Glomerular endothelial cell (primary cell): ENCODE results near the gene INSRR. TPM values are rescaled to one million over a fixed set of nuclear protein-coding genes. Genes with fewer than 3 reads are reported as not detected.

Experiments used
- DNase-seq: peaks from one replicate; pipeline ENCODE4 v3.0.0-alpha.2; 2011; ENCODE audit warnings: low read depth, low spot score; ENCODE audit errors: extremely low read depth
- total RNA-seq: library from RNA; depleted of rRNA; stranded (reverse); fragments of >200 nt; gene quantifications from 2 replicates; pipeline ENCODE4 v1.2.3, GENCODE V29; 2015

The INSRR gene
- total RNA-seq, 1 donor from 2014 or later = not detected

DNA sequence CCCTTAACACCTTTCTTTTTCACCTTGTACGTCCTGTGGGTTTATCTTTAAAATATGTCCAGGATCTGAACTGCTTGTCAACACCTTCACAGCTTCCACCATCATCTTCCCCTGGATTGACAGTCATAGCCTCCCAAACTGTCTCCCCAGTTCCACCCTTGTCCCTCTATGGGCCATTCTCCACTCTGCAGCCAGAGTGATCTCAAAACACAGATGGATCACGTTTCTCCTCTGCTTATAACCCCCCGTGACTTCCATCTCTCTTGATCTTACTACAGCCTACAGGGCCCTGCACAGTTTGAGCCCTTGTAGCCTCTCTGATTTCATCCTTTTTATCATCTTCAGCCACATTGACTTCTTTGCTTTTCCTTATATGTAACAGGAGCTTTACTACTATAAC, 4.3 kb downstream of the INSRR start:
- DNase-seq = no peak

DNA sequence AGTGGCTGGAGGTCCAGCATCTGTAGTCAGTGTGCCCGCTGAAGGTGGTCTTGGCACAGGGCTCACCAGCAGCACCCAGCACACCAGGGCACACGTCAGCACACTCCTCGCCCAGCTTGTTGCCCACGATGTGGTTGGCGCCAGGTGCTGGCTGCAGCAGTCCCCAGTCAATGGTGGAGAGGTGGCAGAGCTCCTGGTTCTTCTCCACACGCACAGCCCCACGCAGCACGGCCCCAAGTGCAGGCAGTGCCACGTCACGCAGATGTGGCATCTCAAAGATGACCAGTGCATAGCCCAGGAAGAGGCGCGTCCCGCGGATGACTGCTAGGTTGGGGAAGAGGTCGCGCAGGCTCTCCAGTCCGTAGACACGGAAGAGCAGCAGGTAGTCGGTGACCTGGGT, 5.2 kb downstream of the INSRR start:
- DNase-seq = no peak

DNA sequence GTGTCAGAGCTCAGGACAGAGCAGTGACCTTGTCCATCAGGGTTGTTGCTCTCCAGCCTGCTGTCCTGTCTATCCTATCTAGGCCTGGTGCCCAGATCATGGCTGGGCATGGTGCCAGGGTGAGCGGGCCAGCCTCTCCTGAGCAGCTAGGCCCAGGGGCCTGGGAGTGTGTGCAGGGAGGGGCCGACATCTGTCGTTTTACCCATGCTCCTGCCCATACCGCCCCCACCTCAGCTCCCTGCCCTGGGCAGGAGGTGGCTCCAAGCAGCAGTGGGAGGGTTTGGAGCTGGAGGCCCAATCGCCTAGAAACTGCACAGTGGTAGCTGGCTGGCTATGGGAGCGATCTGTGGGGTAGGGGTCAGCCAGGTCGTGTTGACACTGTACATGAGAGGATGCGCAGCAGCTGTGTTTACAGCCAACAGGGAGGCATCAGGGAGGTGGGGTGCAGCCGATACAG, 6.5 kb downstream of the INSRR start:
- no peak for DNase-seq

DNA sequence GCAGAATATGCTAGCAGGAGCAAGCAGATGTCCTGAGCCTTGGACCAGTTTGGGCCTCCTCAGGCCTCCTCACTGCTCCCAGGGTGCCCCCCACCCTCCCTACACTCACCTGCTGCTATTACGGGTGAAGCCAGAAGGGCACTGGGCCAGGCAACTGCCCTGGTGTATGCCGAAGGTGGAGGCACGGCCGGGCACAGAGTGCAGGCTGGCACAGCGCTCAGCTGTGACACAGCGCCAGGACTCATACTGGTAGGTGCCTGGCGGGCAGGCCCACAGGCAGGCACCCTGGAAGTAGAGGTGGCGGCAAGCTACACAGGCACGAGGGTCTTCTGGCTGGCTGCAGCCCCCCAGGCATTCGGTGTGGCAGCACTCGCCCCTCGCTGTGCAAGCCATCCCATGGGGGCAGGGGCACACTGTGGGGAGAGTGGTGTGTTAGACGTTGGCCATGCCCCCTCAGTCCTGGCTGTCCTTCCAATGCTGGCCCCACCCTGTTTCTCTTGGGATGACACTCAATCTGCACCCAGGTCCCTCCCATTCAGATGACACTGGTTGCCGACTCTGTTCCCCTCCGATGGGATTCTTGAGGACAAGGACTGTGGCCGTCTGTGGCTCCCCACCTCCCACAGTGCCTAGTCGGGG, 7.0 kb downstream of the INSRR start:
- no peak for DNase-seq

DNA sequence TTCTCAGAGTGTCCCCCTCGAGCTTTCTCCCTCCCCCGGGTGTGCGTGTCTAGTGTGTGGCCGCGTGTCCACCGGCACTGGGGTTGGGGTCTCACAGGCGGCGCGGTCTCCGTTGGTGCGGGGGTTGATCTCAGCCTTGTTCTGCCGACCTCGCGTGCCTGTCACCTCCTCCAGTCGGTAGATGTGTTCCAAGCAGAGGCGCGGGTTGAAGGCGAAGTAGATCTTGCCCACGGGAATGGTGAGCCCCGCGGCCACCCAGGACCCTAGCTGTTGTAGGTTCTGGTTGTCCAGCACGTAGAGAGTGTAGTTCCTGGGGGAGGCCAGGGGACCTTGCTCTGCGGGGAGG, 9.8 kb downstream of the INSRR start:
- no peak for DNase-seq

DNA sequence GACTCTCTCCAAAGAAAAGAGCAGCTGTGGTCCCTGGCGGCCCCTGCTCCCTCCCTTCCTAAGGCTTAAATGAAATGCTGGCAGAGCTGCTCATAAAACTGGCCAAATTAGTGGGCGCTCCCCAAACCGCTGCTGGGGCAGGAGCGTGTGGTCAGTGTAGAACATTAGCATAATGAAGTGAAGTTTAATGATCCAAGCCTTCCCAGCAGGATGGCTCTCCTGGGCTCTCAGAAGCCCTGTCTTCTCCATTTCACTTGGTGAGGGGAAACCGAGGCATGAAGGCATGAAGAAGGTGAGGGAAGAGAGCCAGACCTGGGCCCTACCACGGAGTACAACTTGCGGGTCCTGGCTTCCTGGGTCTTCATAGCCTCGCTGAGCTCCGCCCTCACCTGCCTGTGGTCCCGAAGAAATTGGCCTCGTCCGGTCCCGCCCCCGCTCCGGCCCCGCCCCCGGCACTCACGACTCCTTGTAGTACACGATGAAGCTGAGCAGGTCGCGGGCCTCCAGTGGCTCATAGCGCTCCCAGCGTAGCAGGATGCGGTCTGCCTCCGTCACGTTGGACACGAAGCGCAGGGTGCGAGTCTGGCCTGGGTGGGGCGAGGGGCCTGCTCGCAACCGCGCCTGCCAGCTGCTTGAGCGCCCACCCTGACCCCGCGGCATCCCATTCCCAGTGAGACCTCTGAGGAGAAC, 10.3 kb downstream of the INSRR start:
- no peak for DNase-seq

DNA sequence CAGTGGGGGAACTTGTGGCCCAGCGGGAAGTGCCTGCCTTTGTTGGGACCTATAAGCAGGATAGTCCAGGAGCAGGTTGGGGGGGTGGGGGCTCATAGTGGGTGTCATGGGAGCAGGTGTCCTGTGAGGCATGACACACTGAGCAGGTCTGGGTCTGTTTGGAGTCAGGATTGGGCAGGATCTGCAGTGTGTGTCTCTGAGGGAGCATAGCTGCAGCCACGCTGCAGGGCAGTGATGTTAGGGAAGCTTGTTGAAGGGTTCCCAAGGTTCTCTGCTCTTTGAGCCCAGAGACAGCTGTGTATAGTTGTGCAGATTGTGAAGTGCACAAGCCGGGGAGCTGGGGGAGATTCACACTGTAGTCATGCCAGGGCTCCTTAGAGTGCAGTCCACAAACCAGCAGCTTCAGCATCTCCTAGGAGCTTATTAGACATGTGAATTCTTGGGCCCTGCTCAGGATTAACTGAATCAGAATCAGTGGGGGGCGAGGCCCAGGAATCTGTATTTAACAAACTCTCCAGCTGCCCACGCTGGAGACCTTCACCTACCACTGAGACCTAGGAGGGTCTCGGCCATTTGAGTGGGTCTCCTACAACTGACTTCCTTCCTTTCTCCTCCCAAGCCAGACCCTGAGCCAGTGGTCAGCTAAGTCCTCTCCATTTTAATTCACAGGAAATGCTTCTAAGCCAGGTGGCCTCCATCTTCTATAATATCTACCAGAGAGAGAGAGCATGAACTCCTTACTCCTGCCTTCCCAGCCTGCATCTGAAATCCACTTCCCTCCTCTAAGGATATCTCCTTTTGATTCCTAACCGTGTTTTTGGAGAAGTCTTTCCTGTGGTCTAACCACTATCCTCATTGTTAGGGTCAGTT, 11.1 kb downstream of the INSRR start:
- DNase-seq = no peak

DNA sequence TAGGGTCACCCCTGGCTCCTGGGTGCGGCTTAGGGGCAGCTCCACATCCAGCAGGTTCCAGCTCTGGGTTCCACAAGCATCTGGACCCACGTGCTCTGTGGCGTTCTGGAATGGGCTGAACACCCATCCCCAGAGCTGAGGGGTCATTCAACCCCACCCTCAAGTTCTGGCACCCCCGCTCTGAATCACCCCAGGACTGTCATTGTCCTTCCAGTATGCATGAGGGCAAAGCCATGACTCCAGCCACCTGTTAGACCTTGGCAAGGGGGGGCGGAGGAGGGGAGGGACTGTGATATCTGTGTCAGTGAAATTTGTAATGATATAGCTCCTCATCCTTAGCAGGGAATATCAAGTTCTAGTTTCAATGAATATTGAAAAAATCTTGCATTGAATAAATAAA, 12.3 kb downstream of the INSRR start:
- DNase-seq = no peak

DNA sequence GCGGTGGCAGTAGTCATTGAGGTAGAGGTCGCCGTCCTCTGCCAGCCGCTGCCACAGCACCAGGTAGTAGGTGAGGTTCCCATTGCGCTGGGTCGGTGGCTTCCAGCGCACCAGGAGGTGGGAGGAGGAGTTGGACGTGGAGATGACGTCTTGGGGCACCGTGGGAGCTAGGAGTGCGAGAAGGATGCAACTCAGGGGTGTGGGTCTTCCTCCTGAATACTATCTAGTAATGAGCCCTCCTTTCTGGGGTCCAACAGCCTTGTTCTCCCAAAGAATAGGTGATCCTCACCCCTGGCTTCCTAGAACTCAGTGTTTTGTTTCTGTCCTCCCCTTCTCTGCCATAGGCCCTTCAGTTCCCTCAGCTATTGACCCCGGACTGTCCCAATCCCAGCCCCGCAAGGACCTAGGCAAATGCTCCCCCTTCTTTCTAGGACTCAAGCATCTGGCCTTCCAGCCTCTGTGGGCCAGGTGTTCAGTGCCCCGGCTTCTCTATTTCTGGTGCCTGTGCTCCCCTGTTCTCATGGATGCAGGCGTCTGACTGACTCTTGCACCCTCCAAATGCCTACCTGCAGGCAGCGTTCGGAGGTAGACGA, 12.9 kb downstream of the INSRR start:
- DNase-seq = no peak

DNA sequence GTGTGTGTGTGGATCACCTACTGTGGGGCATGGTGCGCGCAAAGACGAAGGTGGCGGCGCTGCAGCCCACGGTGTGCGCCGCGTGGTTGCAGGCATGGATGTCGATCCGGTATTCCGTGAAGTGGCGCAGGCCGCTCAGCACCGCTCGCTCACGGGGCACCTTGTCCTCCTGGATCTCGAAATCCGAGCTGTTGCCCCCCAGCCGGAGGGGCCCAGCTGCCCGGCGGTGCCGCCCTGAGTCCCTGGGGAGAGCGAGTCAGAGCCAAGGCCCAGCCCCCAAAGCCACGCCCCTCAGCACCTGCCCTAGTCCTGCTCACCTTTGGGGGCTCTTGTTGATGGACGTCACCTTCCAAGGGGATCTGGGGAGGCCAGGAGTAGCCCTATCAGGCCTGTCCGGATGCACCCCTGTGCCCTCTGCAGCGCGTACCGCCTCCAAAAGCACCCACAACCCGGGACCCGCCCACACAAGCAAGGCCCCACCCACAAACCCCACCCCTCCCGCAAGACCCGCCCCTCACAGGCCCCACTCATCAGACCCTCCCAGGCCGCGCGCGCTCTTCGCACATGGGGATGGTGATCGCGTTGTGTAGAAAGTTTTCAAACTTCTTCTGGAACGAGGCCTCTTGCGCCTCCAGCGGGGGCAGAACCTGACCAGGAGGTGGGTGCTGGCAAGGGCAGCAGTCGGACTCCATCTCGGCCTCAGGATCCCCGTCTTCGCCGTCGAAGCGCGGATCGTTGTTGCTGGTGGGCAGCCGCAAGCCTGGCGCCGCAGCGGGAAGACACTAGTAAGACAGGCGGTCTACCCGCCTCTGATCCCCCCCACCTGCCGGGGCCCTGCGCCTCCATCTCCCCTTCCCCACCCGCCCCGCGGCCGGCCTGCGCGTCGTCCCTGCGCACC, 13.6 kb downstream of the INSRR start:
- no peak for DNase-seq

DNA sequence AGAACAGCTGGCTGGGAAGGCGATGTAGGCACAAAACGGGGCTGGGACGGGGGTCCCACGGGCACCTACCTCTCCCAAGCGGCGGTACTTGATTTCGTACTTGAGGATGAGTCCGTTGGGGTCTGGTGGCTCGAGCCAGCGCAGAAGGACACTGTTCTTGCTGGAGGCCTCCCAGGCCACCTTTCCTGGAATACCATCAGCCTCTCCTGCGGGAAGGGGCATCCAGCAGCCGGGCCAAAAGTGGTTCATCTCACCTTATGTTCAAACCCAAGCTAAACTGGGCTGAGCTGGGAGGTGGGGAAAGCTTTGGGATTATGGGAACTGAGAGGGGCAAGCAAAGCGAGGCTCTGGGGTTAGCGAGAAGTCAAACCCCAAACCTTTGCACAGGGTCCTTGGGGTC, 14.3 kb downstream of the INSRR start:
- no peak for DNase-seq

DNA sequence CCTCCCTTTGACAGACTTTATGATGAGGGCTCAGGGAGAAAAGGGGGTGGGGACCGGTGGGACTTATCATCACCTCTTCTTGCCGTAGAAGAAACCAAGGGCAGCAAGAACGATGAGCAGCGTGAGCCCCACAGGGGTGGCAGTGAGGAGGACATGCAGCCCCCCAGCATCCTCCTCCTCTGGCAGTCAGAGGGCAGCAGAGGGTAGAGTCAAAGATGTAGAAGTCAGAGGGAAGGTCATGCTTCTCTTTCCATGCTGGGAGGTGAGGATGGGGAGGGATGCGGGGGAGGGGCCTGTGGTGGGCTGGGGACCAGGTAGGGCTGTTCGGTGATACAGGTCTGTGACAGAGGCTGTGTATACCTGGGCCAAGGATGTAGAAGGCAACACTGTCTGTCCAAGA, 14.8 kb downstream of the INSRR start:
- DNase-seq = no peak

DNA sequence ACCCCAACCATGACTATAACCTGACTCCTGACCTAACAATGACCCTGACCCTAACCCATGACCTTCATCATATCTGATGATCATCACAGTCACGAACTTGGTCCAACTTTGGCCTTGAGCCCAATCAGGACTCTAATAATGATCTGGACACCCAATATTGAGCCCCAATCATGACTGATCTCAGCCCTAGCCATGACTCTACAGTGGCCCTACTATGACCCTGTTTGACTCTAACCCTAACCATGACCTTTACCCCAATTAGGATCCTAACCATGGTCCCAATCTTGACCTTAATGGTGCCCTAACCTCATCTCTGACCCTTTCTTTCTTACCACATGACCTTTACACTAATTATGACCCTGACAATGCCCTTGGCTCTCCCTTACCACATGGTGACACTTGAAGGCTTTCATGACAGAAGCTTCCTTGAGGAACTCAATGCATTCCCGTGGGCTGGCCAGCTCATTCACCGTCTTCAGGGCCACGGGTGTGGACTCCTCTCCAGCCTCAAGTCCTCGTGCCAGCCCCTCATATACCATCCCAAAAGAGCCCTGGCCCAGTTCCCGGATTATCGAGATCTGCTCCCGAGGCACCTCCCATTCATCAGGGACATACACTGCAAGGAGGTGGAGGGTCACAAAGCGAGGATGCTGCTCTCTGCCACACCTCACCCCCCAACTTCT, 16.2 kb downstream of the INSRR start:
- no peak for DNase-seq

DNA sequence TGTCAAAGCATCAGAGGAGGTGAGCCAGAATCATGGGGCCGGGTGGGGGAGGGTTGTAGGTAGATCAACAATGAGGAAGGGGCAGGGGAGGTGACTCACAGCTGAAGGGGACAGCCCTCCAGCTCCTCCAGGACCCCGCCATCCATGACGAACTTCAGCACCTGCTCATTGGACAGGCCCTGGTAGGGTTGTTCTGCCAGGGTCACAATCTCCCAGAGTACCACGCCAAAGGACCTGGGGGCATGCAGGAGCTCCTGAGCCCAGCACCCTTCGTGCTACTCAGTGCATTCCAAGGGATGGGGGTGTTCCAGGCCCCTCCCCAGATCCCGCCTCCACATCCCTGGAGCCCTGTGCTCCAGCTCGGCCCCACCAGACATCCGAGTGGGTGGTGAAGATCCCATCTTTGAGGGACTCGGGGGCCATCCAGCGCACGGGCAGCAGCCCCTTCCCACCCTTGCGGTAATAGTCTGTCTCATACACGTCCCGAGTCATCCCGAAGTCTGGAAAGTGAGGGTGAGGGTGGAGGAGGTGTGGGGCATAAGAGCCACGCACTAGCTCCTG, 17.5 kb downstream of the INSRR start:
- no peak for DNase-seq

DNA sequence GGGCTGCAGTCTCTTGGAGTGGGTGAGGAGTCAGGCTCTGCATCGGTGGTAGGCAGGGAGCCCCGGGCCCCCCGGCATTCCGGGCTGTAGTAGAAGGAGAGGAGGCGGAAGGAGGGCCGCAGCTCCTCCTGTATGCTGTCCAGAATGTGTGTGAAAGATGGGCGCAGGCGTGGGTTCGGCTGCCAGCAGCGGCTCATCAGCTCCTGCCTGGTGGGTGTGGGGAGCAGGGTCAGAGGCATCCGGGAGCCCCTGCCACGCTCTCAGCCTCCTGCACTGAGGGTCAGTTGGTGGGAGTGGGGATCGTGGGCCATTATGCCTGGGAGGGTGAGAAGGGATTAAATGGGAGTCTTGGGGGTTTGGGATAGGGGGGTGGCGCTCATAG, 18.0 kb downstream of the INSRR start:
- no peak for DNase-seq

DNA sequence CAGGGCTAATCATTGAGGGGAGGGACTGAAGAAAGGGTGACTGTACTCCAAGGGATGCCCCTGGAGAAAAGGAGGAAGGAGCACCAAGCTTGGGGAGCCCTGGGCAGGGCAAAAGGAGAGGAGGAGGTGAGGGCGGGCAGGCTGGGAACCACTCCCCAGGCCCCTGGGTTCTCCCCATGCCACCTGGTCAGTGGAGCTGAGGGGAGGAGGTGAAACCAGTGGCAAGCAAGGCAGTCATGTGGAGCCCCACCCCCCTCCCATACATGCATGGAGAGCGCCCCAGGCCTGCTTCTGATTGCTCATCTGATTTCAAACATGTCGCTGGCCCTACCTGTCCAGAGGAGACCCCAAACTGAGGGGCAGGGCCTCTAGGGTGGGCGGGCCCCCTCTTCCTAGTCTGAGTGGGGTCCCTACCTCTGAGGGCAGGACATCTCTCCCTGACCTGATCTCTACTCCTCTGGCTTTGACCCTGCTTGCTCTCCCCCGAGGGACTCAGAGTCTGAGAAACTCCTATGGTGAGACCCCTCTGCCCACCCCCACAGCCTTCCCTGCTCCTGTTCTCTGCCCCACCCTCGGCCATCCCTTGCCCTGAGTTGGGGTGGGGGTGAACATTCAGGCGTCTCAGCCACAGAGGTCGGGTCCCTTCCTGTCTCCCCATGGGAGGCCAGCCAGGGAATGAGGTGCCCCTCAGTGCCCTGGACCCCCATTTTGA, 18.6 kb downstream of the INSRR start:
- no peak for DNase-seq

DNA sequence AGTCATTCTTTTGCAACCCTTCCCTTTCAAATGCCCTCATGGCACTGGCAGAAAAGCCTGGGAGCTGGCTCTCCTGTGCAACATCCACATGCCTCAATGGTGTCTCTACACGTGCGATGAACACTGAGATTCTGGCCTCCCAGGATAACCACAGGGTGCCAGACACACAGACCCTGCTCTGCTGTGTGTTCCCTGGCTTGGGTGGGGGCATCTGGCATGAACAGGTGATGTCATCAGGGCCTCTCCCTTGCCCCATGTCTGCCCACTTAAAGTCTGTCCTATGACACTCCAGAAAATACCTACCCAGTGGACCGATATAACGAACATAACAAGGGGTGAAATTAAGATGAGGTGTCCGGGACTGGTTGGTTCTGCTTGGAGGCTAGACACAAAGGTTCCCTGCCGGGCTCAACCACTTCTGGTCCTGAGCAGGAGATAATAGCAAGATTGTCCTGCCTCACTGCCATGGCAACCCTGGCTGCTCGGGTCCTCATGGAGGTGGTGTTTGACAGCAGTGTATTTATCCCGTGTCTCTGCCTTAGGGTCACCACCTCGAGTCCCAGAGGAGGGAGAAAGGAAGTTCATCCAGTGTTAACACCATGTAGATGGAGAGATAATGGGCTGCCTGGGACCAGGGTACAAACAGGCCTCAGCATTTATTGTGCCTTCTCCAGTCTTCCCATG, 19.3 kb downstream of the INSRR start:
- DNase-seq = no peak

DNA sequence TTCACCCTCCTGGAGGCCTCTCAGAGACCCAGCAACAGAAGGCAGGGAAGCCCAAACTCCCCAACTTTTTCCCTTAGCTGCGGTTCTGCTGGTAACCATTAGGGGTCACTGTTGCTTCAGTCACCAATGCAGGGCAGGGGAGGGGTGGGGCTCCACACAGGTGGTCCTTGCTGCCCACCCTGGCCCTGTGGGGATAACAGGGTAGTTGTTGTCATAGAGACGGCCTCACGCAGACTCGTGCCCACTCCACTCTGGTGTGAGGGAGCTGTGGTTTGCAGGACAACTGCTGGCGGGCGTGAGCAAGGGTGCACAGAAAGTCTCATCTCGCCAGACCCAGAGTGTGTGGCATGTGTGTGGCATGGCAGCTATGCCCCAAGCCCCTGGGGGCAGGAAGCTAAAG, 19.9 kb downstream of the INSRR start:
- no peak for DNase-seq
